Ovary (tissue), 3 donors: ENCODE data around the gene KRT10.

Source experiments
- CTCF ChIP-seq, 3 donors: fragments of 450-650 bp in 2 of 3; fragments of 200-600 bp in 1 of 3; IDR thresholded peaks; one replicate each; pipeline versions ENCODE4 v1.5.1 to v1.8.0; 2016 to 2022; ENCODE audit warnings: antibody characterized with exemption in 3 of 3, mild to moderate bottlenecking in 1 of 3
- EP300 ChIP-seq: sonication (generic); formaldehyde crosslinking; IDR thresholded peaks from one replicate; pipeline ENCODE4 v1.6.1; 2017; ENCODE audit warnings: antibody characterized with exemption
- POLR2A ChIP-seq: fragments of 450-650 bp; IDR thresholded peaks from one replicate; pipeline ENCODE4 v1.6.1; 2017; ENCODE audit warnings: antibody characterized with exemption, mild to moderate bottlenecking, moderate library complexity
- donor health status: DM: no; HTN: no; CAD: no.

GRCh38 chr17:40857535-40857934 lies 35.1 kb upstream of the KRT10 start:
- TF ChIP-seq POLR2A (no peak), CTCF (IDR thresholded peaks at IDR 0.05) (no peak), EP300 (no peak)
